Brain microvascular endothelial cell (primary cell): ENCODE results near the gene VPS13D.

Experiments used
- DNase-seq: peaks from one replicate; pipeline ENCODE4 v3.0.0-alpha.2; 2020
- H3K27ac ChIP-seq: fragments of 250-450 bp; sonication (Bioruptor Pico); 2 replicates; pipeline ENCODE4 v1.5.1; 2020; ENCODE audit warnings: mild to moderate bottlenecking, moderate library complexity
- H3K27me3 ChIP-seq: fragments of 250-450 bp; sonication (Bioruptor Pico); replicated peaks from 2 replicates; pipeline ENCODE4 v1.5.1; 2020; ENCODE audit warnings: mild to moderate bottlenecking
- H3K36me3 ChIP-seq: fragments of 250-450 bp; sonication (Bioruptor Pico); replicated peaks from 2 replicates; pipeline ENCODE4 v1.5.1; 2020; ENCODE audit warnings: mild to moderate bottlenecking
- H3K4me3 ChIP-seq: 2 replicates; pipeline ENCODE4 v1.5.1; 2011; ENCODE audit warnings: low read depth, mild to moderate bottlenecking, control low read depth, low read length, moderate library complexity
- CTCF ChIP-seq: IDR thresholded peaks from 2 replicates; pipeline ENCODE4 v1.5.1; 2011; ENCODE audit warnings: low read depth, mild to moderate bottlenecking, moderate library complexity, low read length, control low read depth, inconsistent platforms; ENCODE audit errors: missing control alignments
- in situ Hi-C: cut with HindIII; loops from 2 replicates; pipeline ENCODE4 v1.10.0; 2017; ENCODE audit warnings: low sequenced_read_pairs, low pct_ligation_motif_present

Gene VPS13D

GRCh38 chr1:12183095-12183794 lies 46.6 kb upstream of the VPS13D start:
- in situ Hi-C loops: no loop called here
- H3K27me3 ChIP-seq: no peaks in the 10 kb centered on the region
- no peak for DNase-seq
- H3K27ac ChIP-seq: no peak overlapping the region
- no peak overlapping the region for H3K4me3 ChIP-seq
- no peak for TF ChIP-seq CTCF
- no peaks in the 10 kb centered on the region for H3K36me3 ChIP-seq

- no peaks in the 10 kb centered on the region for H3K36me3 ChIP-seq
- no peak overlapping the region for H3K4me3 ChIP-seq
- peak overlapping the region; percentile 74 for H3K27ac ChIP-seq
- H3K27me3 ChIP-seq: no peaks in the 10 kb centered on the region
- DNase-seq: peak; percentile 66
- TF ChIP-seq CTCF: peak; percentile 61
- in situ Hi-C loops: no loop called here
Measured at GRCh38 chr1:12184008-12184681, 45.7 kb upstream of the VPS13D start.

GRCh38 chr1:12185036-12185917 lies 44.6 kb upstream of the VPS13D start:
- no peaks in the 10 kb centered on the region for H3K36me3 ChIP-seq
- in situ Hi-C loops: no loop called here
- TF ChIP-seq CTCF: no peak
- H3K27ac ChIP-seq: peak overlapping the region; percentile 74
- no peak for DNase-seq
- no peaks in the 10 kb centered on the region for H3K27me3 ChIP-seq
- H3K4me3 ChIP-seq: no peak overlapping the region

GRCh38 chr1:12185918-12186678 lies 43.7 kb upstream of the VPS13D start:
- no peaks in the 10 kb centered on the region for H3K36me3 ChIP-seq
- H3K4me3 ChIP-seq: no peak overlapping the region
- H3K27me3 ChIP-seq: no peaks in the 10 kb centered on the region
- no peak overlapping the region for H3K27ac ChIP-seq
- in situ Hi-C loops: no loop called here
- TF ChIP-seq CTCF: no peak
- no peak for DNase-seq

- Histone ChIP-seq H3K27me3 (no peaks in the 10 kb centered on the region), H3K36me3 (no peaks in the 10 kb centered on the region), H3K27ac (no peak overlapping the region), H3K4me3 (no peak overlapping the region)
- DNase-seq: no peak
- no peak for TF ChIP-seq CTCF
- in situ Hi-C loops: no loop called here
Measured at GRCh38 chr1:12186679-12186985, 43.2 kb upstream of the VPS13D start.
